HG03520 (cell line): ENCODE data around the gene CSK.

Experiments
- ATAC-seq: cut with Tn5 transposase; IDR thresholded peaks from one replicate; pipeline ENCODE4 v1.9.1; 2021; ENCODE audit warnings: mild to moderate bottlenecking, moderate library complexity; ENCODE audit not compliant: unreplicated experiment

Gene CSK

DNA sequence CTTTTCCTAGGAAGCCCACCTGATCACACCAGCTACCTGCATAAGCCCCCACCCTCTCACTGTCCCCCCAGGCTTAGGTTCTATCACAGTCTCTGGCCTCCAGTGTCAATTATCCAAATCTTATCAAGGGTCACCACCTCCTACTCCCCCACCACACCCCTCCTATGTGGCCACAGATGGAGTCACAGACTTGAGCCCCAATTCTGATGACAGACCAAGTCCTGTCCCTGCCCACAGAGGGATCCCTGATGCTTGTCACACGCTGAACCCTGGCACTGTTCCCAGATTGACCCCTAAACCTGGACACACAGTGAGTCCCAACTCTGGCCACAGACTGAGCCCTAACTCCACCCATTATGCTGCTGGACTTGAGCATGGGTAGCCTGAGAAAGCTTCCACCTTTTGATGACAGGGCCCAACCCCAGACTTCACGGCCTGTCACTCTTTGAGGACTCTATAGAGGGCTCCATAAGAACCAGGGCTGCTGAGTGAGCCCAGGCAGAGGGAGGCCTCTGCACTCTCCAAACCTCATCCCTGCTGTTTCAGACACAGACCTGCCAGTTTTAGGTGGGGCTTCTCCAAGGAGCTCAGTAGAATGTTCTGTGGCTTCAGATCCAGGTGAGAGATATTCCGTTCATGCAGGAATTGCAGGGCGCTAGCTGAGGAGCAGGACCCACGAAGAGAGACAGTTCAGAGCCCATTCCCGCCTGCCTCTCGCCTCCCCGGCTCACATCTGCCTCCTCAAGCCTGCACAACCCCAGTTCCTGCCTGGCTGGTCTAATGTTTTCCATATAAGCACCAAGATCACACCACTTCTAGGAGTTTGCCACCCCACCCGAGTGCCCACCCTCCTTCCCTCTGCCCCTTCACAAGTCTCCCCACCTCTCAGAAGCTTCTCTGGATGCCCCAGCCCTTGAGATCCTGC lies 59.2 kb downstream of the CSK start:
- no peak for ATAC-seq

GRCh38 chr15:74841891-74842373 lies 60.1 kb downstream of the CSK start:
- no peak for ATAC-seq

DNA sequence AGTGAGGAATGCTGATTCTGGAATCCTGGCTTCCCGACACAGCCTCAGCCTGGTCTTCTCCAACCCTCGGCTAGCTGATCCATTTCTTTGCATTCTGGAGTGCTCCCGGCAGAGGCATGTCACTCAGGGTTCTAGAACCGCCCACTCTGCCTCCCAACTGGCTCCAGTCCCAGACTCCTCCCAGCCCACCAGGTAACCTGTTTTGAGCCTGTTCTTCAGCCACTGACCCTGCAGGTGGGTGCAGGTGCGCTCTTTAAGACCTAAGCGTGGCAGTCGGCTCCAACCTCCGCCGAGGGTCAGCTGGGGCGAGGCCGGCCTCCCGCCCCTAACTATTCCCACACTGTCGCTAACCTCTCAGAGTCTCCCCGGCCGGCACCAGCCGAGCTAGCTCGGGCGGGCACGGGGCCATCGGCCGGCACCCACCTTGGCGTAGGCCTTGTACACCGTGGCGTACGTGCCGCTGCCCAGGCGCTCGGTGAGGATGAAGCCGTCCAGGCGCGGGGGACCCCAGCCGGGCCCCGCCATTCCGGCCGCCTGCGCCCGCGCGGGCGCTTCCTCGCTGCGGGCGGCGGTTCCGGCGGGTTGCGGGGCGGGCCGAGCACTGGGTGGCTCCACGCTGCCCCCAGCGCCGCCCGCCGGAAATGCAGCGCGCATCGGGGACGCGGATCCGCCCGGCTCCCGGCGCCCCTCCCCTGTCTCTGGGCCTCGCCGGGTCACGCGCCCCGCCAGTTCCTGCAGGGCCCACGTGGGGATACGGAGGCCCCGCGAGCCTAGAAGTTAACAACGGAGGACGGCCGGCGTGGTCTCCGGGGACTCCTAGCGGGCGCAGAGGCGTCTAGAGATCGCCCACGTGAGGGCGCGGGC lies 60.9 kb downstream of the CSK start, which contains the start of gene ULK3:
TSS of gene ULK3 (minus strand) at position 576 of the 864 bp plus-strand sequence. CDS start at position 525, 51 bp downstream.
- ATAC-seq, result peak; percentile 74

- no peak for ATAC-seq
Measured at GRCh38 chr15:74843445-74843828, 61.6 kb downstream of the CSK start.

DNA sequence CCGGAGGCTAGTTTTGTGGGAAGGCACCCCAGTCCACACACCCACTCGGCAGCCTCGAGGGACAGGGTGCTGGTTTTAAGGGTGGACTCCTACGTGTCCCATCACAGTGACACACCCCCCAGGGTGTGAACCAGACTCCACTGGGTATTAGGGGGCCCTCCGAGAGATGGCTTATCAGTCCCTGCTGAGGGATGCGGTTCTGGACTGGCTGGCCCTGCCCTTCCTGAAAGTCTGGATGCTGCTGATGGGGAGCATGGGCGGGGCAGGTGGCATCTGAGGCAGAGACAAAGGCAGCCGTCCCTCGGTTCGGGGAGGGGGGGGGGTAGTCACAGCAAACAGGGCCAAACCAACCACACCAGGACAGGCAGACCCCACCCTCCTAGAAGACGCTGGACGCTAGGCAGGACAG lies 62.0 kb downstream of the CSK start:
- no peak for ATAC-seq

DNA sequence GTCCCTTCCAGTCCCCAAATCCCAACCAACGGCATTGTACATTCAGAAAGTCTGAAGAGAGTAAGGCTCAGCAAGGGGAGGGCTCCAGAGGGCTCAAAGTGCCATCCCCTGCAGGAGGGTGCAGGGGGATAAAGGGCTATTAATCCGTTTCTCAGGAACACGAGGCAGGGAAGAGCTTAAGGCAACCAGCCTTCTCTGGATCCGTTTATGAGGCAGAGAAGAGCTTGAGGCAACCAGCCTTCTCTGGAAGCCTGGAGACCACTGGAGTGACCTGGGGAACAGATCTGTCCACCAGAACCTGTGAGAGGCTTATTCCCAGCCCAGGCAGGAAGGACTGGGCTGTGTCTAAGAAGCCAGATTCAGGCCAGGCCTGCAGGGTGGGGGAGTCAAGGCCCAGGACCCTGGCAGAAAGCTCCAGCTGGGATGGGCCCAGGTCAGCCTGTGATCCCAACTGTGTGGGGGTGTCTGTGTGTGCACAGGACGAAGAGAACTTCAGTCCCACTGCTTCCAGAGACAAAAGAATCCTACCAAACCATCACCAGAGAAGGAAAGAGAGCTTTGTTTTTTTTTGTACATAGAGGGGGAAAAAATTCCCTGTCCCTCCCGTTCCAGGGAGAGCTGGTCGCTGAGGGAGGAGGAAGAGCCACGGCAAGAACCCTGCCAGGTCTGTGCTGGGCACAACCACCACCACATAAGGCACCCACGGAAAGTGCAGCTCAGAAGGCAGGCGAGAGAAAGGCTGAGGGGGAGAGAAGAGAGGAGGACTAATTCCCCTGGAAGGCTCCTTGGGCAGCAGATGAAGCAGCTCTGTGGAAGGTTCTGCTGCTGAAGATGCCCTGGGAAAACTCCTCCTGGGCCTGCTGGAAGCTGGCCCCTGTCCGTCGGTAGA lies 62.7 kb downstream of the CSK start:
- ATAC-seq, result no peak

- ATAC-seq, result no peak
Measured at GRCh38 chr15:74845208-74845568, 63.3 kb downstream of the CSK start.

DNA sequence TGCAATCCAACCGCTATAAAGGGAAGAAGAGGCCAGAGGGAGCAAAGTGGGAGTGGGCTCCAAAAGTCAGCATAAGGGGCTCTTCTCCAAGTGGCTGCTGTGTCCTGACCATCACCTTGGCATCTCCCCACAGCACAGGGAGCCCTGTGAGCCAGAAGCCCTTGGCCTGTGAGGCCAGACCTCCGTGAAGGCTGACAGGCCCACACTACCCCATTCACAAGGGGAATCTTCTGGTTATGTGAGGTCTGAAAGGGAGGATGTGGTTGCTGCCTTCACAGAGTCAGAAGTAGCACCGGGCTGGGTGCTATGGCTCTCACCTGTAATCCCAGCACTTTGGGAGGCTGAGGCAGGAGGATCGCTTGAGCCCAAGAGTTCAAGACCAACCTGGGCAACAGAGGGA lies 63.7 kb downstream of the CSK start:
- ATAC-seq, result no peak

- no peak for ATAC-seq
Measured at GRCh38 chr15:74847432-74847831, 65.6 kb downstream of the CSK start.

- no peak for ATAC-seq
Measured at GRCh38 chr15:74850393-74850792, 68.5 kb downstream of the CSK start.

DNA sequence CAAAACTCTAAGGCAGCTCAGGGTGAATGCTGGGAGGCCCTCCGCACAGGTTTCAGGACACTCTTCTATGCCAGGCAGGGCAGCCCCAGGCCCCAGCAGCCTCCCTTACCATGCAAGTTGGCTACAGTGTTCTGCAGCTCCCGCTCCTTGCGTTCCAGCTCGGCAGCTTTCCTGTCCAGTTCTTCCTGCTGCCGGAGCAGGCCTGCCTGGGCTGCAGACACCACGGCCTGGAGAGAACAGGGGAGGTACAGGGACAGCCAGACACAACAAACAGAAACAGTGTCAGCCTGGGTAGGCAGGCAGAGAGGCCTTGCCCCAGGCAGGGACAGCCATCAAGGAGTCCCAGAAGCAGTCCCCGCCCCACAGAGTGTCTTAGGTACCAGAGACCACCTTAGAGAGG lies 70.1 kb downstream of the CSK start:
- no peak for ATAC-seq
